GM21423 (cell line): ENCODE data around the gene ATOH8.
"Not testable (repeated sequence)": the region's sequence is repeated elsewhere in the genome, so short reads cannot be mapped to it uniquely, and the experiment has no call there.

Experiments used
- ATAC-seq: cut with Tn5 transposase; IDR thresholded peaks from one replicate; pipeline ENCODE4 v1.9.1; 2021; ENCODE audit warnings: mild to moderate bottlenecking, moderate library complexity; ENCODE audit not compliant: unreplicated experiment

Gene ATOH8

GRCh38 chr2:85753525-85754312, at the start of gene ATOH8:
Gene ATOH8, plus strand, starts transcription at chr2:85753991. Its CDS starts 199 bp downstream, at chr2:85754190.
- ATAC-seq = no peak

- no peak for ATAC-seq
These were observed 49.8 kb upstream of the ATOH8 start for GRCh38 chr2:85704038-85704437.

DNA sequence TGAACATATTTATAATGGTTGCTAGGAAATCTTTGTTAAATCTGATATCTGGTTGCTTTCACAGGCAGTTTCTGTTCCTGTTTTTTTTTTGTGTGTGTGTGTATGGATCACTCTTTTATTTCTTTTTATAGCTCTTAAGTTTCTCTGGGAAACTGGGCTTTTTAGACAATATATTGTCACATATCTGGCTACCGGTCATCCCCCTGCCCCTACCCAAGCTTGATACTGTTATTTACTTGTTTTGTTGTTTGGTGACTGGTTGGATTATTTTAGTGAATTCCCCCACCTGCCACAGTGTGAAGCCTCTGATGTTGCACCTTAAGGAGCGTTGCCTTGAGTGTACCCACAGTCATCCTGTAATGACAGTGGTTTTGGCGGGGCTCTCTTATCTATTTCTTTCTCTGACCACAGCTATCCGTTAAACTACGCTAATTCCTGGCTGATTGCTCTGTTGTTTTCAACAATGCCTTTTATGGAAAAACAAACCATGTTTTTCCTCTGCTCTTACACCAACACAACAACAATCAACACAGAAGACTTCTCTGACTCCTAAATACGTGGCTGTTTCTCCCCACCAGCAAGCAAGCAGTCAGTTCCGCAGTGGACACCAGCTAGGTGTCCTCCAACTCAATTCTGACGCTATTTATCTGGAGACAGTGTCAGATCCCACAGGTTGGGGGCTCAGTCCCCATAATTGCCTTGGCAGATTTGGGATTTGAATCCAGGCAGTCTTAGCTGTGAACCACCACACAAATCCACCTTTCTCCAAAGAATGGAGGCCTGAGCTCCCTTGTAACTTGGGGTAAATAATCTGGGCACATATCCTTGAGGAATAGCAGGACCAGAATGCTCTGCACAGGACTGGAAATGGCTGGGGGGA, 48.8 kb upstream of the ATOH8 start:
- ATAC-seq = peak; percentile 70

DNA sequence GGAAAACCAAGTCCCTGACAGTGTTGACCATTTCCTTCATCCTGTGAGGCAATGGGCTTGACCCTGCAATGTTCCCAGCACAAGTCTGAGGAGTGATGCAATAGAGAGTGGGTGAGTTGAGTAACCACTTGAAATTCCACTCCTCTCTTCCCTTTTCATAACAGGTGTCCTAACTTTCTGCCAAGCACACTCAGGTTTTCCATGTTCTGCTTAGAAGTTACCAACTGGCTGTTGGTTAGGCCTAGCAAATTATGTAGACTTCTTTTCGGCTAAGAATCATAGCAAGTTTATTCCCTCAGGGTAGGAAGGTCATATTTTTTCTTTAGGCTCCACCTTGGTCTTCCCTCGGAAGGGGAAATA, 48.1 kb upstream of the ATOH8 start:
- ATAC-seq = no peak

- ATAC-seq = no peak
These were observed 47.7 kb upstream of the ATOH8 start for GRCh38 chr2:85706063-85706462.

DNA sequence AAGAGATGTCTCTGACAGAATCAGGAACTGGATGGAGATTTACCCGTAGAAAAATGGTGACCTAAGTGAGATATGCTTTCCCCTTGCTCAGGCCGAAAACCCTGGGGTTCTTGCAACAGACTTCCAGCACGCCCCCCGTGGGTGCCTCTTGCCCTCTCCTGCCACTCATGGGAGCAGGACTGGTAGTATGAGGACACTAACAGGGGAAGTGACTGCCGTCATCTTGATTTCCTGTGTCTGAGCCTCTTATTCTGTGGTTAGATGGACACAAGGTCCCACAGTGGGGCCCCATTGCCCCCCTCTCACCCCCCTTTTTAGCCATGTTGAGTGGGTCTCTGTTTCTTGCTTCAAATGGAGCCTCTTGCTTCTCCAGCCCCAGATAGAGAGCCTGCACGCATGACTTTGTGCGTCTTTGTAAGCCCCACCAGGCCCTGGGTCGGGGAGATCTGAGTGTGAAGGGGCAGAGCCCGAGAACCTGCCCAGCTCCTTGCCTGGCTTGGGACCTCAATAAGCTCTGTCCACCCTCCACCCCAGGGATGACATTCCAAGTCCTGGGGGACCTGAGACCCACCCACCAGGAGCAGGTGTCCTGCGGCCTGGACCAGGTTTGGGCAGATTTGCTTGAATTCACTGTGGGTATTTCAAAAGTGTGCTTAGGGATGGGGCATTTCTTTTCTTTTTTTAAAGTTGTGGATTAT, 47.0 kb upstream of the ATOH8 start:
- no peak for ATAC-seq

GRCh38 chr2:85707304-85707703, 46.5 kb upstream of the ATOH8 start:
- peak; percentile 49 for ATAC-seq

GRCh38 chr2:85708641-85709040, 45.1 kb upstream of the ATOH8 start:
- ATAC-seq = no peak

GRCh38 chr2:85709401-85709811, 44.4 kb upstream of the ATOH8 start:
- ATAC-seq = no peak

- ATAC-seq = no peak
These were observed 42.9 kb upstream of the ATOH8 start for GRCh38 chr2:85710687-85711577.

- ATAC-seq = no peak
These were observed 42.2 kb upstream of the ATOH8 start for GRCh38 chr2:85711578-85712060.

DNA sequence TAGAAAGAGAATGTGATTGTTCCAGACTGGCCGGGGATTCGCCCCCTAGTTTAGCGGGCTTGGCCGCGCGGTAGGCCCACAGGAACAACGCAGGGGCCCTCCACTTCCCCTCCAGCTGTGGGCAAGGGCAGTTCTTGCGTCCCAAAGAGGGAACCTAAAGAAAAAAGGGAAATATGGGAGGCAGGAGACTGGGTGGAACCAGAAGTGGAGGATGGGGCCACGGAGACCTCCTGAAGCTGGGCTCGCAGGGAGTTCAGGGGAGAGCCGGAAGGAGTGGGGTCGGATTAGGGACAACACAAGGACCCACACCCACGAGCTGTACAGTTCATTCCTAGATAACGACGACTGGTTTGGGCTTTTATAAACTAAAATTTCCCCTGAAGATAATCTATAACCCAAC, 41.5 kb upstream of the ATOH8 start:
- no peak for ATAC-seq

DNA sequence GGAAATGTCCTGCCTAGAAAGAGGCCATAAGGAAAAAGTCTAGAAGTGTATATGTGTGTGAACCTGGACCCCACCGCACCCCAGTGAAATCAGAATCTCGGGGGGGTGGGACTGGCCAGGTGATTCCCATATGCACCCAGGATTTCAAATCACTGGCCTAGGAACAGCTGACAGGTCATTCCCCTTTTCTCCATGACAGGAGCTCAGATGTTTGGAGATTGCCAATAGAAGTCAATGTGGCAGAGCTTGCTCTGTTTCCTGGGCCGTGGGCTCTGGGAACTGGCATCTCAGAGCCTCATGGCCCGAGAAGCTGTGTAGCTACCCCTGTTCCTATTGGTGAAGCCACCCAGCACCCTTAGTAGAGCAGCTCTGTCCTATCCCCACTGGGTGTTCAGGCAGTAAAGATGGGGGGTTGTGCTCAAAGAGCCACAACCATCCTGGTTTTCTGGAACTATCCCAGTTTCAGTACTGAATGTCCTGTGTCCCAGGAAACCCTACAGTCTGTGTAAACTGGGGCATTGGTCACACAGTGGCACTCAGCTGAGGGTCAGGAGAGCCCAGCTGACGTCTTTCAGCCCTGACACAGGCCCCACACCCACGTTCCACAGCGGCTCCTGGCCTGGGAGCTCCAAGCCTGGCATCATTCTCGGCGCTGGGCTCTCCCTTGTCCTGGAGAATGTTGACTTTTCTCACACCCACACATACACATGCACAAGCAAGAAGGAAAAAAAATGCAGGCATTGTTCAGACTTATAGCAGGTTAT, 40.8 kb upstream of the ATOH8 start:
- ATAC-seq = no peak

DNA sequence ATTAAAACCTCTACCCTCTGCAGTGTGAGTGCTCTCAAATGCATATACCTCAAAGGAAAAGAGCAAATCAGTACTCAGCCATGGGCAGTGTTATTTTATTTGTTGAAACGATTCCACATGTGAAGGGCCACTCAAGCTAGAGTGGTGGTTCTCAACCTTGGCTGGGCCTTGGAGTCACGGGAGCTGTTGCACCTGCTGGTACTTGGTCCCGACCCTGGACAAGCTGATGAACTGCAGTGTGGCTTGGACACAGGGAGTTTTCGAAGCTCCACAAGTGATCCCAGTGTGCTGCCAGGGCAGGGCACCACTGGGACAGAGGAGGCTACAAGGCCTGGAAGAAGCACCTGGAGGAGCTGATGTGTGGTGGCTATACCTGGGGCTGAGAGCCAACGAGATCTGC, 40.0 kb upstream of the ATOH8 start:
- no peak for ATAC-seq

DNA sequence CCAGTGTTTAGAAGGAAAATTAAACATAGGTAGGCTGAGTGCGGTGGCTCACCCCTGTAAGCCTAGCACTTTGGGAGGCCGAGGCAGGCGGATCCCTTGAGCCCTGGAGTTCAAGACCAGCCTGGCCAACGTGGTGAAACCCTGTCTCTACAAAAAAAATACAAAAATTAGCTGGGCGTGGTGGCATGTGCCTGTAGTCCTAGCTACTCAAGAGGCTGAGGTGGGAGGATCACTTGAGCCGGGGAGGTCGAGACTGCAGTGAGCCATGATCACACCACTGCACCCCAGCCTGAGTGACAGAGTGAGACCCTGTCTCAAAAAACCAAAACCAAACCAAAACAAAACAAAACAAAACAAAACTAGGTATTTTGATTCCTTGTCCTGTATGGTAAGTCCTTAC, 39.4 kb upstream of the ATOH8 start:
- not testable (repeated sequence) for ATAC-seq

GRCh38 chr2:85714841-85715240, 39.0 kb upstream of the ATOH8 start:
- ATAC-seq = no peak

DNA sequence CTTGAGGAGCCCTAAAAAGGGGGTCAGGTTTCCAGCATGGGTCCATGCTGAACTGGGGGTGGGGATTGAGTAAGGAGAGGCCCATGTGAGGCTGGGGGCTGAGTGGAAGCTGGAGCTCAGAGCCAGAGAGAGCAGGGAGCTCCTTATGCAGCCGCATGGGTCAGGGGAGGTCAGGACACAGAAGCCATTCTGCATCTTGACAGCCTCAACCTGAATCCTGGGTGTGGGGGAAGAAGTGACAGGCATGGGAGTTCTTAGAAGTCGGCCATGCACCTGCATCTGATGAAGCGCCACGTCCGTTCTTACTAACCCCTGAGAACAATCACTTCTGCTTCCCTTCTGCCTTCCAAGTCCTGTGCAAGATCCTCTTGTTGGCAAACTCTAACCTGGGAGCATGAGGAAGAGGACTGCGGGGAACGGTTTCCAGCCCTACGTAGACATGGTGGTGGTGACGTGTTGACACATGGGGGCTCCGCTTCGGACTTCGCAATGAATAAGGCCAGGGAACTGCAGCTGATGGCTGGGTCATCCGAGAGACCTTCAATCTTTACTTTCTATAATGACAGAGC, 37.4 kb upstream of the ATOH8 start:
- no peak for ATAC-seq

GRCh38 chr2:85717308-85718008, 36.3 kb upstream of the ATOH8 start:
- ATAC-seq = no peak

GRCh38 chr2:85718009-85718391, 35.8 kb upstream of the ATOH8 start:
- no peak for ATAC-seq
